ENCODE data around the gene NANOS3. TPM values are rescaled to one million over a fixed set of nuclear protein-coding genes. Genes with fewer than 3 reads are reported as not detected.

NANOS3 gene
- total and polyA plus RNA-seq, 7 donors, result 0.16 TPM; not detected in 6

DNA sequence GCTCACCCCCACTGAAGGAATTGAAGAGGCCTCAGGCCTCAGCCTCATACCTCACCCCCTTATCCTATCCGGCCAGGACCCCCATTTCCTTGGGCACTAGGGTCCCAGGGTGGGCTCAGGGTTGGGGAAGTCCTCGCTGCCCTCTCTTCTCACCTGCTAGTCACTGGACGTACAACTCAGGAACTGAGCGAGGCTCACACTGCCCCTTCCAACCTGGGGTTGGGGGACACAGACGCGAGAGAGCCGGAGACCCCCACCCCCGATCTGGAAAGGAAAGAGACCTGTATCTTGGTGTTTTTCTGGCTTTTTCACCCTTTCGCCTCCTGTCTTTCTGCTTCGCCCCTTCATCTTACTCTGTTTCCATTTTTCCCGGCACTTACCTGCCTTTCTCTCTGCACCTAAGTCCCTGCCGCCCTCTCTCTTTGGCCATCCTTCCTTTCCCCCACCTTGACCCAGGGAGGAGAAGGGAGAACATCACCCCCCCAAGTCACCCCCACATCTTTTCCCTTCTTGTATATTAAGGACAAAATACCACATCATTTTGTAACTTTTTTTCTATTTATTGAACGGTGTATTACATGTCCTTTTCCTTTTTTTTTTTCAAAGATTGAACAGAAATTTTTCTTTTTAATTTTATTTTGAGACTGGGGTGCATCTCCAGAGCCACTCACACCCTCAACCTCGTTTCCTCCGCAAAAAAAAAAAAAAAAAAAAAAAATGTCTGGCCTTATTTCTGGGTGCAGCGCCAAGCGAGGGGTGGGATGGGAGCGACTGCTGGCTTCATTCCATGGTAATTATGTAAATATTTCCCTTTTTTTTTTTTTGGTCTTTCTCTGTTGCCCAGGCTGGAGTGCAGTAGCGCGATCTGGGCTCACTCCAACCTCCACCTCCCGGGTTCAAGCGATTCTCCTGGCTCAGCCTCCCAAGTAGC is 45.1 kb upstream of the NANOS3 start:
- H3K4me1 ChIP-seq, result peaks cover 0 to 41% (median 36%) of the 10 kb centered on the region in 4 donors
- peak; percentile 66 for DNase-seq
- H3K27ac ChIP-seq, result peak overlapping the region; percentile 96 to 100 (median 99)
- peaks cover 4 to 43% (median 17%) of the 10 kb centered on the region in 4 donors for H3K36me3 ChIP-seq
- intact Hi-C loops (cut with DNase I), result no loop called here
- no peaks in the 10 kb centered on the region for H3K27me3 ChIP-seq
- 82 to 85% methylated on average over 22 of the region's 22 CpGs for WGBS, 2 donors
- no peak for TF ChIP-seq POLR2A (IDR thresholded peaks at IDR 0.05)
- TF ChIP-seq, protein P1, sequence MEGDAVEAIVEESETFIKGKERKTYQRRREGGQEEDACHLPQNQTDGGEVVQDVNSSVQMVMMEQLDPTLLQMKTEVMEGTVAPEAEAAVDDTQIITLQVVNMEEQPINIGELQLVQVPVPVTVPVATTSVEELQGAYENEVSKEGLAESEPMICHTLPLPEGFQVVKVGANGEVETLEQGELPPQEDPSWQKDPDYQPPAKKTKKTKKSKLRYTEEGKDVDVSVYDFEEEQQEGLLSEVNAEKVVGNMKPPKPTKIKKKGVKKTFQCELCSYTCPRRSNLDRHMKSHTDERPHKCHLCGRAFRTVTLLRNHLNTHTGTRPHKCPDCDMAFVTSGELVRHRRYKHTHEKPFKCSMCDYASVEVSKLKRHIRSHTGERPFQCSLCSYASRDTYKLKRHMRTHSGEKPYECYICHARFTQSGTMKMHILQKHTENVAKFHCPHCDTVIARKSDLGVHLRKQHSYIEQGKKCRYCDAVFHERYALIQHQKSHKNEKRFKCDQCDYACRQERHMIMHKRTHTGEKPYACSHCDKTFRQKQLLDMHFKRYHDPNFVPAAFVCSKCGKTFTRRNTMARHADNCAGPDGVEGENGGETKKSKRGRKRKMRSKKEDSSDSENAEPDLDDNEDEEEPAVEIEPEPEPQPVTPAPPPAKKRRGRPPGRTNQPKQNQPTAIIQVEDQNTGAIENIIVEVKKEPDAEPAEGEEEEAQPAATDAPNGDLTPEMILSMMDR (IDR thresholded peaks at IDR 0.05), result no peak
- H3K9me3 ChIP-seq, result no peaks in the 10 kb centered on the region
- H3K4me3 ChIP-seq, result no peak overlapping the region

DNA sequence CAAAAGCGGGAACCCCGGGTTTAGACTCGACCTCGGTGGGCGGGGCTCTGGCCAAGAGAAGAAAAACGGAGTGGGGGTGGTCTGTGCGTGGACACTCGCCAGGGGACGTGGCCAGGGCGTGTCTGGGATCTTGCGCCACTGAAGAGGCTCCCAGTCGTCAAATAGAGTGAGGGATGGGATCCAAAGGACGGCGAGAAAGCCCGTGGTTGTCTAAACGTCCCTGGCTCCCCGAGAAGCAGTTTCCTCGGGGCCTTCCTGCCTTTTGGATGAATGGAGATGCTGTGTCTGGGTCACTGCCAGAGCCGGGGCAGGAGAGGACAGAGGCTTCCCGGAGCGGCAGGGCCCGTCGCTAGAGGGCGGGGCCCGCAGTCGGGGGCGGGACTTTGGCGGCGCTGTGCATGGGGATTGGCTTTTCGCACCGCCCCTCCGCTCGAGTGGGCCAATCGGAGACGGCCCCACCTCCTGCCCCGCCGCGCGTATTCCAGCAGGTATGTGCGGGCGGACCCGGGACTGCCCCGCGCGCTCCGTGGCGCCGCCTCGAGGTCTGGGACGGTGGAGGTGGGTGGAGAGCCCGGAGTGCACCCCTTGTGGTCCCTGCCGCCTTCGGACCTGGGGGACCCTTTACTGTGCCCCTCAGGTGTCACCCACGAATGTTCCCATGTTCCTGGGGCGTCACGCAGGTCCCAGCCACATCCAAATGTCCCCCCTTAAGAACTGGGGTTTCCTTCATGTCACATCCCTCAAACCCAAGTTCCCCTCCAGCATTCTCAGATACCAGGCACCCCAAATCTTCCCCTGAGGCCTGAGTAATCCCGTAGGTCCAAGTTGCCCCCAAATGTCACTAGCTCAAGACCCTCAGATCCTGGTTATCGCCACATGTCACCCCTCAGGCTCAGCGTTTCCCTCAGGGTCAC is 43.3 kb upstream of the NANOS3 start:
- Histone ChIP-seq H3K4me1 (peaks cover 0 to 58% (median 54%) of the 10 kb centered on the region in 4 donors), H3K27ac (peak overlapping the region; percentile 96 to 100 (median 99)), H3K36me3 (peaks cover 4 to 31% (median 17%) of the 10 kb centered on the region in 4 donors), H3K27me3 (no peaks in the 10 kb centered on the region), H3K9me3 (no peaks in the 10 kb centered on the region), H3K4me3 (peak overlapping the region in 3 of 4 donors; percentile 17 to 27 (median 24))
- intact Hi-C loops (cut with DNase I), result no loop called here
- peak; percentile 99 for DNase-seq
- TF ChIP-seq POLR2A (IDR thresholded peaks at IDR 0.05), result no peak
- peak in 3 of 4 donors; percentile 60 to 76 (median 66) for TF ChIP-seq POLR2AphosphoS5 (IDR thresholded peaks at IDR 0.05)
- TF ChIP-seq EP300 (IDR thresholded peaks at IDR 0.05), result no peak
- TF ChIP-seq, protein P1 (IDR thresholded peaks at IDR 0.05), result peak; percentile 21 to 54 (median 38)
- WGBS, 2 donors, result 6% methylated on average over 59 of the region's 59 CpGs

DNA sequence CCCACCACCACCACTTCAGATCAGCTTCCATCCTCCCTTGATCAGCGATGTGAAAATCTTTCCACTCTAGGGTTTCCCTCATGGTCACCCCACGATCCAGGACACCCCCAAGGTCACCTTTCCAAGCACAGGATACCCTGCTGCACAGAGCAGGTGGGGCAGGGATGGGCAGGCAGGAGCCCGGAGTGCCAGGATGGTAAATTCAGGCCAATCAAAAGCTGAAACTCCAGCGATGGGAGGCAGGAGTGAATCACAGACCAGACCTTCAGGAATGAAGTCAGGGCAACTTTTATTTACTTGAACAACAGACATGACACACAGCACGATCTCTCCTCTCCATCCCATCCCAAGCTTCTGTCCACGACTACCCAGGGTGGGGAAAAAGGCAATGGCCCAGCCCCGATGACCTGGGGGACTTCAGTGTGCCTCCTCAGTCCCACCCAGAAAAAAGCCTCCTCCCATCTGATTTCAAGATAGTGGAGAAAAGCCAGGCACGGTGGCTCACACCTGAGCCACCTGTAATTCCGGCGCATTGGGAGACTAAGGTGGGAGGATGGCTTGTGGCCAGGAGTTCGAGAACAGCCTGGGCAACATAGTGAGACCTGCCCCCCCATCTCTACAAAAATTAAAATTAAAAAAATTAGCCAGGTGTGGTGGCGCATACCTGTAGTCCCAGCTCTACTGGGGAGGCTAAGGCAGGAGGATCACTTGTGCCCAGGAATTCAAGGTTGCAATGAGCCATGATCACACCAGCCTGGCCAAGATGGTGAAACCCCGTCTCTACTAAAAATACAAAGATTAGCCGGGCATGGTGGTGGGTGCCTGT is 42.5 kb upstream of the NANOS3 start:
- H3K27me3 ChIP-seq, result no peaks in the 10 kb centered on the region
- H3K4me1 ChIP-seq, result peaks cover 0 to 67% (median 63%) of the 10 kb centered on the region in 4 donors
- intact Hi-C loops (cut with DNase I), result loop anchor here (5.0 kb wide), 1 partner anchor 37 kb away; the partner anchor contains the start of gene ZSWIM4
- H3K9me3 ChIP-seq, result no peaks in the 10 kb centered on the region
- H3K36me3 ChIP-seq, result peaks cover 4 to 30% (median 17%) of the 10 kb centered on the region in 4 donors
- peak in 1 of 4 donors; percentile 3 for TF ChIP-seq POLR2AphosphoS5 (IDR thresholded peaks at IDR 0.05)
- TF ChIP-seq, protein P1 (IDR thresholded peaks at IDR 0.05), result no peak
- WGBS, 2 donors, result 66 to 80% methylated on average over 14 of the region's 14 CpGs
- DNase-seq, result peak; percentile 61
- H3K4me3 ChIP-seq, result no peak overlapping the region
- peak overlapping the region; percentile 96 to 100 (median 99) for H3K27ac ChIP-seq

Data from sigmoid colon (tissue), 7 donors.